ENCODE results near the gene SLC38A11. TPM values are rescaled to one million over a fixed set of nuclear protein-coding genes. Genes with fewer than 3 reads are reported as not detected.

Gene SLC38A11
- total and polyA plus RNA-seq, 2 donors (not counting 1 experiment from before 2014, with no cell fraction given) = 5.4 to 46.8 TPM

DNA sequence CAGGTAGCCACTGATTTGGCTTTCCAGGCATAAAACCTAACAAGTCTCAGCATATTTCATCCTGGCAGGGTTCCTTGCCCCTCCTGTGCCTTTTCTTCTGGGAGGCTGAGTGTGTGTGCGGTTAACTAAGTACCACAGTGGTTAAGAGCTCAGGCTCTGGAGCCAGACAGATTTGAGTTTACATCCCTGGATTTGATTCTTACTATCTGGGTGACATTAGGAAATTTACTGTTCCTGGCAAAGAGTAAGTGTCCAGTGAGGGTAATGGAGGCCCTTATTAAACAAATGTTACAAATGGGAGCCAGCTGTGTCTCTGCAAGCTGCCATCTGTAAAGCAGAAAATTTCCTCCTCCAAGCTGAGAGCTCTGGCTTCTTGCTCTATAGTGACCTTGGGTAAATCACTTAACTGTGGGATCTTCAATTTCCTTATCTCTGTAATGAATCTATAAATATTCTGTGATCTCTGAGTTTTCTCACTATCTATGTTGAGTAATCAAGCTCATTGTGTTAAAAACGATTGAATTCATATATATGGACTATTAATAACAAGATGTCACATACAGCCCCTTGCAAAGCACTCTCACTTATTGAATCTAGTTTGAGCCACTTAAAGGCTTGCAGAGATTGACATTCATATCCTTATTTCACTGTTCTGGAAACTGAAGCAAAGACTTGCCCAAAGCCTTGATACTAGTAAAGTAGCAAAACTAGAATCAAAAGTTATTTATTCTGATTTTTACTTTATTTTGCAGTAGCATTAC is 107.2 kb downstream of the SLC38A11 start:
- Histone ChIP-seq H3K4me2 (replicated peaks; ENCODE audit: low read depth, low read length, poor library complexity, severe bottlenecking) (no peak overlapping the region), H3K79me2 (ENCODE audit: control insufficient read depth, insufficient read depth, low read length) (peaks cover 11% of the 10 kb centered on the region), H3K27me3 (replicated peaks in 1 of 4; ENCODE audit: control extremely low read depth in 1 of 4, control insufficient read depth in 3 of 4, insufficient read depth in 4 of 4, low read length in 3 of 4) (no peaks in the 10 kb centered on the region), H3K4me3 (ENCODE audit: control extremely low read depth in 1 of 5, extremely low read depth in 1 of 5, insufficient read depth in 1 of 5, low read depth in 2 of 5, low read length in 4 of 5) (no peak overlapping the region), H3K27ac (ENCODE audit: low read length in 2 of 2) (no peak overlapping the region), H2AFZ (ENCODE audit: insufficient read depth, low read depth, low read length, poor library complexity, severe bottlenecking) (no peak overlapping the region), H3K36me3 (replicated peaks in 1 of 2; ENCODE audit: control extremely low read depth in 1 of 2, control insufficient read depth in 1 of 2, extremely low read depth in 1 of 2, insufficient read depth in 2 of 2, low read length in 1 of 2) (no peaks in the 10 kb centered on the region), H3K9me3 (ENCODE audit: control extremely low read depth in 1 of 3, control insufficient read depth in 2 of 3, insufficient read depth in 1 of 3, low read length in 2 of 3) (no peaks in the 10 kb centered on the region), H3K4me1 (ENCODE audit: control insufficient read depth in 2 of 2, insufficient read depth in 2 of 2, low read length in 2 of 2) (peaks cover 0 to 7% of the 10 kb centered on the region in 2 donors), H4K20me1 (ENCODE audit: control insufficient read depth, insufficient read depth, low read length, poor library complexity, severe bottlenecking) (no peaks in the 10 kb centered on the region), H3K9ac (ENCODE audit: low read length) (no peak overlapping the region)
- Mint-ChIP-seq H3K4me3 (no peak overlapping the region), H3K9me3 (ENCODE audit: insufficient read depth) (no peaks in the 10 kb centered on the region), H3K27ac (no peak overlapping the region), H3K27me3 (no peaks in the 10 kb centered on the region), H3K4me1 (peaks cover 17% of the 10 kb centered on the region)
- DNase-seq (no peak), ATAC-seq (ENCODE audit: low read depth) (no peak)
- TF ChIP-seq, protein P1, sequence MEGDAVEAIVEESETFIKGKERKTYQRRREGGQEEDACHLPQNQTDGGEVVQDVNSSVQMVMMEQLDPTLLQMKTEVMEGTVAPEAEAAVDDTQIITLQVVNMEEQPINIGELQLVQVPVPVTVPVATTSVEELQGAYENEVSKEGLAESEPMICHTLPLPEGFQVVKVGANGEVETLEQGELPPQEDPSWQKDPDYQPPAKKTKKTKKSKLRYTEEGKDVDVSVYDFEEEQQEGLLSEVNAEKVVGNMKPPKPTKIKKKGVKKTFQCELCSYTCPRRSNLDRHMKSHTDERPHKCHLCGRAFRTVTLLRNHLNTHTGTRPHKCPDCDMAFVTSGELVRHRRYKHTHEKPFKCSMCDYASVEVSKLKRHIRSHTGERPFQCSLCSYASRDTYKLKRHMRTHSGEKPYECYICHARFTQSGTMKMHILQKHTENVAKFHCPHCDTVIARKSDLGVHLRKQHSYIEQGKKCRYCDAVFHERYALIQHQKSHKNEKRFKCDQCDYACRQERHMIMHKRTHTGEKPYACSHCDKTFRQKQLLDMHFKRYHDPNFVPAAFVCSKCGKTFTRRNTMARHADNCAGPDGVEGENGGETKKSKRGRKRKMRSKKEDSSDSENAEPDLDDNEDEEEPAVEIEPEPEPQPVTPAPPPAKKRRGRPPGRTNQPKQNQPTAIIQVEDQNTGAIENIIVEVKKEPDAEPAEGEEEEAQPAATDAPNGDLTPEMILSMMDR (IDR thresholded peaks at IDR 0.05) = no peak
- TF ChIP-seq EZH2 (IDR thresholded peaks at IDR 0.05; ENCODE audit: borderline replicate concordance, insufficient read depth, low read depth, low read length, poor library complexity, severe bottlenecking) = no peak
- ChIA-PET CTCF (interaction anchor here (0.9 to 1.4 kb wide), 3 partner anchors 65 to 113 kb away, joined by 3 to 5 read pairs (median 5); no protein-coding TSS in a partner anchor), POLR2A (no interaction called here)
- intact Hi-C loops (cut with micrococcal nuclease) = loop anchor here (10.0 kb wide), 1 partner anchor 127 kb away; no protein-coding TSS in a partner anchor
- 100% methylated on average over 1 of the region's 2 CpGs for WGBS (ENCODE audit: insufficient coverage)

DNA sequence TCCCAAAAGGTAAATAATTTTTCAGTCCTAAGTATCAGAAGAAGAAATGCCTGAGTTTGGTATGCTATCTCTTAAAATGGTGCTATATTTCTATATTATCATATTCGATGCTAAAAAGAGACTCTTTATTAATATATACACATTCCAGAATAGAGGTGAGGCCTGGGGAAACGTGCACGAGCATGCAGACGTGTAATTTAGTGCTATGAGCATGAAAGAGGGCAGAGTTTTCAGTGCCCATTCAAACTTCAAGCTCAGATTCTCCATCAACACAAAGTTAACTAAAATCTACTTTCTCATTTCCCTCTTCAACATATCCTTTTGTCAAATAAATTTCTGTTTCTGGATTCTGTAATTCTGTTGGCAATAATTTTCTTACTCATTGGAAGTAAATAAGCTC is 108.0 kb downstream of the SLC38A11 start:
- no peaks in the 10 kb centered on the region for H3K27me3 Mint-ChIP-seq
- Histone ChIP-seq H3K9ac (ENCODE audit: low read length) (no peak overlapping the region), H3K36me3 (replicated peaks in 1 of 2; ENCODE audit: control extremely low read depth in 1 of 2, control insufficient read depth in 1 of 2, extremely low read depth in 1 of 2, insufficient read depth in 2 of 2, low read length in 1 of 2) (no peaks in the 10 kb centered on the region), H3K27ac (ENCODE audit: low read length in 2 of 2) (no peak overlapping the region), H3K4me2 (replicated peaks; ENCODE audit: low read depth, low read length, poor library complexity, severe bottlenecking) (no peak overlapping the region), H3K79me2 (ENCODE audit: control insufficient read depth, insufficient read depth, low read length) (peaks cover 11% of the 10 kb centered on the region), H3K4me3 (ENCODE audit: control extremely low read depth in 1 of 5, extremely low read depth in 1 of 5, insufficient read depth in 1 of 5, low read depth in 2 of 5, low read length in 4 of 5) (no peak overlapping the region), H4K20me1 (ENCODE audit: control insufficient read depth, insufficient read depth, low read length, poor library complexity, severe bottlenecking) (no peaks in the 10 kb centered on the region), H3K27me3 (replicated peaks in 1 of 4; ENCODE audit: control extremely low read depth in 1 of 4, control insufficient read depth in 3 of 4, insufficient read depth in 4 of 4, low read length in 3 of 4) (no peaks in the 10 kb centered on the region), H2AFZ (ENCODE audit: insufficient read depth, low read depth, low read length, poor library complexity, severe bottlenecking) (no peak overlapping the region), H3K4me1 (ENCODE audit: control insufficient read depth in 2 of 2, insufficient read depth in 2 of 2, low read length in 2 of 2) (peaks cover 1 to 10% of the 10 kb centered on the region in 2 donors), H3K9me3 (ENCODE audit: control extremely low read depth in 1 of 3, control insufficient read depth in 2 of 3, insufficient read depth in 1 of 3, low read length in 2 of 3) (no peaks in the 10 kb centered on the region)
- no CpG with 5 or more reads among the region's 4 CpGs for WGBS (ENCODE audit: insufficient coverage)
- POLR2A ChIA-PET = no interaction called here
- no peak for DNase-seq
- intact Hi-C loops (cut with micrococcal nuclease) = loop anchor here (10.0 kb wide), 1 partner anchor 128 kb away; no protein-coding TSS in a partner anchor
- H3K4me1 Mint-ChIP-seq = peaks cover 19% of the 10 kb centered on the region
- TF ChIP-seq, protein P1 (IDR thresholded peaks at IDR 0.05) = no peak
- TF ChIP-seq EZH2 (IDR thresholded peaks at IDR 0.05; ENCODE audit: borderline replicate concordance, insufficient read depth, low read depth, low read length, poor library complexity, severe bottlenecking) = no peak
- H3K4me3 Mint-ChIP-seq = no peak overlapping the region
- H3K9me3 Mint-ChIP-seq (ENCODE audit: insufficient read depth) = no peaks in the 10 kb centered on the region
- CTCF ChIA-PET = interaction anchor here (1.3 to 1.4 kb wide), 2 partner anchors 66 to 109 kb away, joined by 5 read pairs; no protein-coding TSS in a partner anchor
- no peak for ATAC-seq (ENCODE audit: low read depth)
- no peak overlapping the region for H3K27ac Mint-ChIP-seq

Data from B cell (primary cell).